SK-N-SH treated with all-trans-retinoic acid at 6 μM for 48 hours (cell line): ENCODE data around the gene IGF2BP1.

ENCODE experiments used
- ATAC-seq: fragments of 200-7000 bp; cut with Tn5 transposase; 3 replicates; pipeline ENCODE4 v1.9.1; 2020; ENCODE audit warnings: mild to moderate bottlenecking, moderate library complexity
- BACH2 ChIP-seq: fragments of 250-450 bp; sonication (Bioruptor Pico); IDR thresholded peaks from 2 replicates; pipeline ENCODE4 v1.9.0; 2021; ENCODE audit warnings: mild to moderate bottlenecking, borderline replicate concordance
- CSDC2 ChIP-seq: fragments of 250-450 bp; sonication (Bioruptor Pico); IDR thresholded peaks from 2 replicates; pipeline ENCODE4 v1.5.0; 2020; ENCODE audit warnings: mild to moderate bottlenecking, moderate library complexity
- CSRNP3 ChIP-seq: fragments of 250-450 bp; sonication (Bioruptor Pico); IDR thresholded peaks from 2 replicates; pipeline ENCODE4 v1.5.1; 2021; ENCODE audit warnings: mild to moderate bottlenecking, moderate library complexity
- ESRRG ChIP-seq: fragments of 250-450 bp; sonication (Bioruptor Pico); IDR thresholded peaks from 2 replicates; pipeline ENCODE4 v1.6.1; 2021; ENCODE audit warnings: mild to moderate bottlenecking
- GLIS3 ChIP-seq: fragments of 250-450 bp; sonication (Bioruptor Pico); IDR thresholded peaks from 2 replicates; pipeline ENCODE4 v1.5.0; 2020; ENCODE audit warnings: mild to moderate bottlenecking, moderate library complexity
- OSR1 ChIP-seq: fragments of 250-450 bp; sonication (Bioruptor Pico); IDR thresholded peaks from 2 replicates; pipeline ENCODE4 v1.8.0; 2022; ENCODE audit warnings: moderate library complexity, mild to moderate bottlenecking, inconsistent platforms
- PATZ1 ChIP-seq: fragments of 250-450 bp; sonication (Bioruptor Pico); IDR thresholded peaks from 2 replicates; pipeline ENCODE4 v1.8.0; 2020; ENCODE audit warnings: mild to moderate bottlenecking, moderate library complexity, borderline replicate concordance
- POU6F1 ChIP-seq: fragments of 250-450 bp; sonication (Bioruptor Pico); IDR thresholded peaks from 2 replicates; pipeline ENCODE4 v1.8.0; 2021; ENCODE audit warnings: low read depth, mild to moderate bottlenecking, moderate library complexity, borderline replicate concordance
- PPARA ChIP-seq: fragments of 250-450 bp; sonication (Bioruptor Pico); IDR thresholded peaks from 2 replicates; pipeline ENCODE4 v1.5.0; 2020; ENCODE audit warnings: mild to moderate bottlenecking, borderline replicate concordance
- RARB ChIP-seq: fragments of 250-450 bp; sonication (Bioruptor Pico); IDR thresholded peaks from 2 replicates; pipeline ENCODE4 v1.8.0; 2021; ENCODE audit warnings: mild to moderate bottlenecking, moderate library complexity
- SNAI2 ChIP-seq: fragments of 250-450 bp; sonication (Bioruptor Pico); IDR thresholded peaks from 2 replicates; pipeline ENCODE4 v1.5.0; 2020; ENCODE audit warnings: mild to moderate bottlenecking, moderate library complexity
- TCF4 ChIP-seq: fragments of 250-450 bp; sonication (Bioruptor Pico); IDR thresholded peaks from 2 replicates; pipeline ENCODE4 v1.8.0; 2021; ENCODE audit warnings: mild to moderate bottlenecking, moderate library complexity, borderline replicate concordance
- TOX ChIP-seq: fragments of 250-450 bp; sonication (Bioruptor Pico); IDR thresholded peaks from 2 replicates; pipeline ENCODE4 v1.8.0; 2021; ENCODE audit warnings: mild to moderate bottlenecking, moderate library complexity, borderline replicate concordance
- TSHZ2 ChIP-seq: fragments of 250-450 bp; sonication (Bioruptor Pico); IDR thresholded peaks from 2 replicates; pipeline ENCODE4 v1.5.0; 2020; ENCODE audit warnings: mild to moderate bottlenecking, moderate library complexity
- ZC3H10 ChIP-seq: fragments of 250-450 bp; sonication (Bioruptor Pico); IDR thresholded peaks from 2 replicates; pipeline ENCODE4 v1.5.1; 2021; ENCODE audit warnings: mild to moderate bottlenecking, moderate library complexity
- ZFP3 ChIP-seq: fragments of 250-450 bp; sonication (Bioruptor Pico); IDR thresholded peaks from 2 replicates; pipeline ENCODE4 v1.5.0; 2020; ENCODE audit warnings: mild to moderate bottlenecking, moderate library complexity
- ZFP30 ChIP-seq: fragments of 450-650 bp; formaldehyde crosslinking; IDR thresholded peaks from 2 replicates; pipeline ENCODE4 v1.5.0; 2022; ENCODE audit warnings: mild to moderate bottlenecking, moderate library complexity
- ZNF565 ChIP-seq: fragments of 450-650 bp; formaldehyde crosslinking; conservative IDR thresholded peaks from 2 replicates; pipeline ENCODE4 v1.5.0; 2020; ENCODE audit warnings: low read depth, mild to moderate bottlenecking, moderate library complexity
- ZNF70 ChIP-seq: fragments of 450-650 bp; formaldehyde crosslinking; IDR thresholded peaks from 2 replicates; pipeline ENCODE4 v1.5.0; 2020; ENCODE audit warnings: mild to moderate bottlenecking, moderate library complexity
- ZNF8 ChIP-seq: fragments of 450-650 bp; formaldehyde crosslinking; IDR thresholded peaks from 2 replicates; pipeline ENCODE4 v1.5.0; 2020; ENCODE audit warnings: mild to moderate bottlenecking, moderate library complexity

IGF2BP1 gene

GRCh38 chr17:49024523-49024922, 27.3 kb downstream of the IGF2BP1 start:
- TF ChIP-seq CSDC2 (CRISPR knock-in tag) (no peak), RARB (CRISPR knock-in tag) (no peak), CSRNP3 (CRISPR knock-in tag) (no peak), GLIS3 (no peak), PPARA (CRISPR knock-in tag) (no peak), TSHZ2 (no peak)
- ATAC-seq: no peak

GRCh38 chr17:49026447-49026846, 29.3 kb downstream of the IGF2BP1 start:
- ATAC-seq: 0 out of 3 replicates have a peak, but pooled peaks have one; percentile 7

- ATAC-seq: no peak
- no peak for TF ChIP-seq SNAI2 (CRISPR knock-in tag)
- TF ChIP-seq ZC3H10 (CRISPR knock-in tag): no peak
- TF ChIP-seq CSDC2 (CRISPR knock-in tag): no peak
- TF ChIP-seq ZNF565 (CRISPR knock-in tag): no peak
Observed at GRCh38 chr17:49028271-49028670, 31.1 kb downstream of the IGF2BP1 start.

GRCh38 chr17:49029801-49030200, 32.6 kb downstream of the IGF2BP1 start:
- no peak for ATAC-seq
- no peak for TF ChIP-seq TCF4 (CRISPR knock-in tag)
- no peak for TF ChIP-seq ZFP30 (CRISPR knock-in tag)
- no peak for TF ChIP-seq POU6F1 (CRISPR knock-in tag)
- no peak for TF ChIP-seq PPARA (CRISPR knock-in tag)
- no peak for TF ChIP-seq PATZ1 (CRISPR knock-in tag)
- TF ChIP-seq OSR1: no peak
- no peak for TF ChIP-seq RARB (CRISPR knock-in tag)
- no peak for TF ChIP-seq ZFP3 (CRISPR knock-in tag)

- TF ChIP-seq TOX (no peak), BACH2 (no peak), ESRRG (CRISPR knock-in tag) (no peak), TCF4 (CRISPR knock-in tag) (no peak), ZFP30 (CRISPR knock-in tag) (no peak), ZNF8 (CRISPR knock-in tag) (no peak), SNAI2 (CRISPR knock-in tag) (no peak), TSHZ2 (no peak), RARB (CRISPR knock-in tag) (no peak), ZNF70 (CRISPR knock-in tag) (no peak), CSDC2 (CRISPR knock-in tag) (no peak), POU6F1 (CRISPR knock-in tag) (no peak), ZFP3 (CRISPR knock-in tag) (no peak)
- ATAC-seq: peak; percentile 84
Observed at GRCh38 chr17:49031965-49032928, 35.1 kb downstream of the IGF2BP1 start.
